ENCODE results near the gene SORT1.

The SORT1 gene

GRCh38 chr1:109280862-109281261, 116.9 kb downstream of the SORT1 start:
- H2AFZ ChIP-seq (ENCODE audit: low read depth, low read length, severe bottlenecking), result no peak overlapping the region
- no peaks in the 10 kb centered on the region for H4K20me1 ChIP-seq (ENCODE audit: low read depth, low read length)
- H3K36me3 ChIP-seq (ENCODE audit: low read length), result no peaks in the 10 kb centered on the region
- no peak overlapping the region for H3K27ac ChIP-seq (ENCODE audit: low read depth, low read length)
- H3K27me3 ChIP-seq (ENCODE audit: low read length), result no peaks in the 10 kb centered on the region
- TF ChIP-seq, protein P1, sequence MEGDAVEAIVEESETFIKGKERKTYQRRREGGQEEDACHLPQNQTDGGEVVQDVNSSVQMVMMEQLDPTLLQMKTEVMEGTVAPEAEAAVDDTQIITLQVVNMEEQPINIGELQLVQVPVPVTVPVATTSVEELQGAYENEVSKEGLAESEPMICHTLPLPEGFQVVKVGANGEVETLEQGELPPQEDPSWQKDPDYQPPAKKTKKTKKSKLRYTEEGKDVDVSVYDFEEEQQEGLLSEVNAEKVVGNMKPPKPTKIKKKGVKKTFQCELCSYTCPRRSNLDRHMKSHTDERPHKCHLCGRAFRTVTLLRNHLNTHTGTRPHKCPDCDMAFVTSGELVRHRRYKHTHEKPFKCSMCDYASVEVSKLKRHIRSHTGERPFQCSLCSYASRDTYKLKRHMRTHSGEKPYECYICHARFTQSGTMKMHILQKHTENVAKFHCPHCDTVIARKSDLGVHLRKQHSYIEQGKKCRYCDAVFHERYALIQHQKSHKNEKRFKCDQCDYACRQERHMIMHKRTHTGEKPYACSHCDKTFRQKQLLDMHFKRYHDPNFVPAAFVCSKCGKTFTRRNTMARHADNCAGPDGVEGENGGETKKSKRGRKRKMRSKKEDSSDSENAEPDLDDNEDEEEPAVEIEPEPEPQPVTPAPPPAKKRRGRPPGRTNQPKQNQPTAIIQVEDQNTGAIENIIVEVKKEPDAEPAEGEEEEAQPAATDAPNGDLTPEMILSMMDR (IDR thresholded peaks at IDR 0.05; ENCODE audit: insufficient read depth, low read length, poor library complexity, severe bottlenecking), result no peak
- no peak for TF ChIP-seq EZH2phosphoT487 (conservative IDR thresholded peaks at IDR 0.05; ENCODE audit: low read length)
- H3K9ac ChIP-seq (ENCODE audit: low read length), result no peak overlapping the region
- H3K4me2 ChIP-seq (ENCODE audit: low read depth, low read length, poor library complexity, severe bottlenecking), result no peak overlapping the region
- no peaks in the 10 kb centered on the region; the same call in 1 of the 2 replicates for H3F3A ChIP-seq (ENCODE audit: insufficient read depth)
- no peaks in the 10 kb centered on the region for H3K9me2 ChIP-seq (replicated peaks; ENCODE audit: insufficient read depth, low read length)
- H3K79me2 ChIP-seq (ENCODE audit: insufficient read depth, low read length), result no peaks in the 10 kb centered on the region
- no peaks in the 10 kb centered on the region for H3K9me3 ChIP-seq (ENCODE audit: insufficient read depth, low read length)
- no peak overlapping the region for H3K4me3 ChIP-seq (ENCODE audit: insufficient read depth, low read length, poor library complexity, severe bottlenecking)

- no peaks in the 10 kb centered on the region; the same call in 1 of the 2 replicates for H3F3A ChIP-seq (ENCODE audit: insufficient read depth)
- H4K20me1 ChIP-seq (ENCODE audit: low read depth, low read length), result no peaks in the 10 kb centered on the region
Observed at GRCh38 chr1:109279615-109280278, 118.0 kb downstream of the SORT1 start.

GRCh38 chr1:109277434-109278204, 120.1 kb downstream of the SORT1 start:
- Histone ChIP-seq H3K4me2 (ENCODE audit: low read depth, low read length, poor library complexity, severe bottlenecking) (no peak overlapping the region), H3K27me3 (ENCODE audit: low read length) (no peaks in the 10 kb centered on the region), H4K20me1 (ENCODE audit: low read depth, low read length) (no peaks in the 10 kb centered on the region), H3F3A (ENCODE audit: insufficient read depth) (no peaks in the 10 kb centered on the region; the same call in 1 of the 2 replicates), H3K9ac (ENCODE audit: low read length) (no peak overlapping the region), H3K9me2 (replicated peaks; ENCODE audit: insufficient read depth, low read length) (no peaks in the 10 kb centered on the region), H3K36me3 (ENCODE audit: low read length) (no peaks in the 10 kb centered on the region), H2AFZ (ENCODE audit: low read depth, low read length, severe bottlenecking) (no peak overlapping the region), H3K27ac (ENCODE audit: low read depth, low read length) (no peak overlapping the region), H3K79me2 (ENCODE audit: insufficient read depth, low read length) (no peaks in the 10 kb centered on the region), H3K9me3 (ENCODE audit: insufficient read depth, low read length) (no peaks in the 10 kb centered on the region), H3K4me3 (ENCODE audit: insufficient read depth, low read length, poor library complexity, severe bottlenecking) (no peak overlapping the region)
- no peak for TF ChIP-seq EZH2phosphoT487 (conservative IDR thresholded peaks at IDR 0.05; ENCODE audit: low read length)
- TF ChIP-seq, protein P1 (IDR thresholded peaks at IDR 0.05; ENCODE audit: insufficient read depth, low read length, poor library complexity, severe bottlenecking), result peak; percentile 73

More at GRCh38 chr1:109279615-109280278, 118.0 kb downstream of the SORT1 start:
- Histone ChIP-seq H3K9ac (ENCODE audit: low read length) (no peak overlapping the region), H3K79me2 (ENCODE audit: insufficient read depth, low read length) (no peaks in the 10 kb centered on the region), H2AFZ (ENCODE audit: low read depth, low read length, severe bottlenecking) (no peak overlapping the region), H3K27ac (ENCODE audit: low read depth, low read length) (no peak overlapping the region), H3K4me2 (ENCODE audit: low read depth, low read length, poor library complexity, severe bottlenecking) (no peak overlapping the region), H3K36me3 (ENCODE audit: low read length) (no peaks in the 10 kb centered on the region), H3K4me3 (ENCODE audit: insufficient read depth, low read length, poor library complexity, severe bottlenecking) (no peak overlapping the region), H3K9me3 (ENCODE audit: insufficient read depth, low read length) (no peaks in the 10 kb centered on the region), H3K9me2 (replicated peaks; ENCODE audit: insufficient read depth, low read length) (no peaks in the 10 kb centered on the region), H3K27me3 (ENCODE audit: low read length) (no peaks in the 10 kb centered on the region)
- TF ChIP-seq, protein P1 (IDR thresholded peaks at IDR 0.05; ENCODE audit: insufficient read depth, low read length, poor library complexity, severe bottlenecking), result no peak
- no peak for TF ChIP-seq EZH2phosphoT487 (conservative IDR thresholded peaks at IDR 0.05; ENCODE audit: low read length)

All from SU-DHL-6 (cell line).